ENCODE results near the gene DLGAP1. TPM values are rescaled to one million over a fixed set of nuclear protein-coding genes. Genes with fewer than 3 reads are reported as not detected.

The DLGAP1 gene
- total and polyA plus RNA-seq, 10 of the 15 experiments (the other 5 are each of a cell fraction or from before 2014, with no cell fraction given): 0.23 to 27.6 (median 1.9) TPM

DNA sequence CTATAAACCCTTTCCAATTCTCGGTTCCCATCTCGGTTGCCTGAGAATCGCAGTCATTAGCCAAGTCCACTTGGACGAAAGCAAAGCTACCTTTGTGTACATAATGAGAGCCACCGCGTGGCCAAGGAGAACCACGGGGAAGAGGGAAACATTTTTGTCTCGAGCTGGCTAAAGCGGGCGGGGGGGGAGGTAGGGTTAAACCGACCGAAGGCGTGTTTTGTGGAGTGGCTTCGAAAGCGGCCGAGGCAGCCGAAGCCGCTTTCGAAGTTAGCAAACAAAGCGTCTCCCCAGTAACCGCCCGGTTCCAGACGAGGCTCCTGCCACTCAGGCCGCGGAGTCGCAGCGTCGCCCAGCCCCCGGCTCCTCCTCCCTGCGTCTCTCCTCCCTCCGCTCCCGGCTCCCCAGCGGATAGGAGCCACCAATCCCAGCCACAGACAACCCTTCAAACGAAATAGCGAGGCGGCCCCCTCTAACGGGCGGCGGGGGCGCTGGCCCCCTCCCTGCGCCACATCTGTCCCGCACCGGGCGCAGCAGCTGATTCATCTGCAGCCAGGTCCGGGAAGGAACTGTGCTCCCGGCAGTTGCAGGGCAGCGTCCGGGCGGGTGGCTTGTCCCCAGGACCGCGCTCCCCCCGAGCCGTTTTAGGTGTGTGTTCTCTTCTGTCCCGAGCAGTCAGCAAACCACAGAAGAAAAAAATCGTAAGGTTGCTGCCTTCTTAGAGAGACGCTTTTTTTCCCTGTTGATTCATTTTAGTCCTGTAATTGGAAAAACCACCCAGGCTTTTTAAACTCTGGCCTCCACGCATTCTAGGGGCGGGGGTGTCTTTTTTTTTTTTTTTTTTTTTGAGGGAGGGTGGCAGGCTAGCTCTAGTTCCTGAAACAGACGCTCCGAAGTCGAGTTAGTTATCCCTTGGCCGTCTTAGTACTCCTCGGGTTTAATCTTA, 1006.9 kb downstream of the DLGAP1 start (continued):
- TF ChIP-seq EP300 (IDR thresholded peaks at IDR 0.05; ENCODE audit: borderline replicate concordance in 1 of 2, control insufficient read depth in 1 of 2, low read depth in 2 of 2, low read length in 2 of 2): no peak
- 0 out of 2 replicates have a peak, but pooled peaks have one; percentile 11 for TF ChIP-seq FOXM1 (IDR thresholded peaks at IDR 0.05; ENCODE audit: low read depth, low read length)
- 0 out of 2 replicates have a peak, but pooled peaks have one; percentile 40 for TF ChIP-seq SMAD5 (IDR thresholded peaks at IDR 0.05; ENCODE audit: low read depth)
- no peak for TF ChIP-seq HDAC2 (IDR thresholded peaks at IDR 0.05)
- TF ChIP-seq, protein P1, sequence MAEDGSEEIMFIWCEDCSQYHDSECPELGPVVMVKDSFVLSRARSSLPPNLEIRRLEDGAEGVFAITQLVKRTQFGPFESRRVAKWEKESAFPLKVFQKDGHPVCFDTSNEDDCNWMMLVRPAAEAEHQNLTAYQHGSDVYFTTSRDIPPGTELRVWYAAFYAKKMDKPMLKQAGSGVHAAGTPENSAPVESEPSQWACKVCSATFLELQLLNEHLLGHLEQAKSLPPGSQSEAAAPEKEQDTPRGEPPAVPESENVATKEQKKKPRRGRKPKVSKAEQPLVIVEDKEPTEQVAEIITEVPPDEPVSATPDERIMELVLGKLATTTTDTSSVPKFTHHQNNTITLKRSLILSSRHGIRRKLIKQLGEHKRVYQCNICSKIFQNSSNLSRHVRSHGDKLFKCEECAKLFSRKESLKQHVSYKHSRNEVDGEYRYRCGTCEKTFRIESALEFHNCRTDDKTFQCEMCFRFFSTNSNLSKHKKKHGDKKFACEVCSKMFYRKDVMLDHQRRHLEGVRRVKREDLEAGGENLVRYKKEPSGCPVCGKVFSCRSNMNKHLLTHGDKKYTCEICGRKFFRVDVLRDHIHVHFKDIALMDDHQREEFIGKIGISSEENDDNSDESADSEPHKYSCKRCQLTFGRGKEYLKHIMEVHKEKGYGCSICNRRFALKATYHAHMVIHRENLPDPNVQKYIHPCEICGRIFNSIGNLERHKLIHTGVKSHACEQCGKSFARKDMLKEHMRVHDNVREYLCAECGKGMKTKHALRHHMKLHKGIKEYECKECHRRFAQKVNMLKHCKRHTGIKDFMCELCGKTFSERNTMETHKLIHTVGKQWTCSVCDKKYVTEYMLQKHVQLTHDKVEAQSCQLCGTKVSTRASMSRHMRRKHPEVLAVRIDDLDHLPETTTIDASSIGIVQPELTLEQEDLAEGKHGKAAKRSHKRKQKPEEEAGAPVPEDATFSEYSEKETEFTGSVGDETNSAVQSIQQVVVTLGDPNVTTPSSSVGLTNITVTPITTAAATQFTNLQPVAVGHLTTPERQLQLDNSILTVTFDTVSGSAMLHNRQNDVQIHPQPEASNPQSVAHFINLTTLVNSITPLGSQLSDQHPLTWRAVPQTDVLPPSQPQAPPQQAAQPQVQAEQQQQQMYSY (CRISPR knock-in tag; IDR thresholded peaks at IDR 0.05): no peak
- TF ChIP-seq SMC3 (IDR thresholded peaks at IDR 0.05; ENCODE audit: borderline replicate concordance, low read length): no peak
- peak; percentile 26; the same call in 1 of the 2 replicates for TF ChIP-seq RAD51 (IDR thresholded peaks at IDR 0.05)
- no peak for TF ChIP-seq NFXL1 (IDR thresholded peaks at IDR 0.05; ENCODE audit: borderline replicate concordance)
- TF ChIP-seq, protein P2, sequence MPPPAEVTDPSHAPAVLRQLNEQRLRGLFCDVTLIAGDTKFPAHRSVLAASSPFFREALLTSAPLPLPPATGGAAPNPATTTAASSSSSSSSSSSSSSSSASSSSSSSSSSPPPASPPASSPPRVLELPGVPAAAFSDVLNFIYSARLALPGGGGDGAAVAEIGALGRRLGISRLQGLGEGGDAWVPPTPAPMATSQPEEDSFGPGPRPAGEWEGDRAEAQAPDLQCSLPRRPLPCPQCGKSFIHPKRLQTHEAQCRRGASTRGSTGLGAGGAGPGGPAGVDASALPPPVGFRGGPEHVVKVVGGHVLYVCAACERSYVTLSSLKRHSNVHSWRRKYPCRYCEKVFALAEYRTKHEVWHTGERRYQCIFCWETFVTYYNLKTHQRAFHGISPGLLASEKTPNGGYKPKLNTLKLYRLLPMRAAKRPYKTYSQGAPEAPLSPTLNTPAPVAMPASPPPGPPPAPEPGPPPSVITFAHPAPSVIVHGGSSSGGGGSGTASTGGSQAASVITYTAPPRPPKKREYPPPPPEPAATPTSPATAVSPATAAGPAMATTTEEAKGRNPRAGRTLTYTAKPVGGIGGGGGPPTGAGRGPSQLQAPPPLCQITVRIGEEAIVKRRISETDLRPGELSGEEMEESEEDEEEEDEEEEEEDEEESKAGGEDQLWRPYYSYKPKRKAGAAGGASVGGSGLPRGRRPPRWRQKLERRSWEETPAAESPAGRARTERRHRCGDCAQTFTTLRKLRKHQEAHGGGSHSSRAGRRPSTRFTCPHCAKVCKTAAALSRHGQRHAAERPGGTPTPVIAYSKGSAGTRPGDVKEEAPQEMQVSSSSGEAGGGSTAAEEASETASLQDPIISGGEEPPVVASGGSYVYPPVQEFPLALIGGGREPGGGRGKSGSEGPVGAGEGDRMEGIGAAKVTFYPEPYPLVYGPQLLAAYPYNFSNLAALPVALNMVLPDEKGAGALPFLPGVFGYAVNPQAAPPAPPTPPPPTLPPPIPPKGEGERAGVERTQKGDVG (CRISPR knock-in tag; IDR thresholded peaks at IDR 0.05): no peak
- 0 out of 2 replicates have a peak, but pooled peaks have one; percentile 10 for TF ChIP-seq TBL1XR1 (IDR thresholded peaks at IDR 0.05; ENCODE audit: low read depth, low read length)
- no peak for TF ChIP-seq RFX5 (IDR thresholded peaks at IDR 0.05; ENCODE audit: low read depth, low read length)
- TF ChIP-seq YY1 (IDR thresholded peaks at IDR 0.05; ENCODE audit: low read depth, low read length): peak; percentile 25; the same call in 1 of the 2 replicates
- peak; percentile 53; the same call in 1 of the 2 replicates for TF ChIP-seq ASH2L (IDR thresholded peaks at IDR 0.05; ENCODE audit: borderline replicate concordance, low read depth)
- TF ChIP-seq ZNF217 (IDR thresholded peaks at IDR 0.05): no peak
- peak; percentile 64 for TF ChIP-seq EED (IDR thresholded peaks at IDR 0.05; ENCODE audit: low read depth)
- no peak for TF ChIP-seq KDM1A (IDR thresholded peaks at IDR 0.05; ENCODE audit: borderline replicate concordance)
- TF ChIP-seq, protein P3, sequence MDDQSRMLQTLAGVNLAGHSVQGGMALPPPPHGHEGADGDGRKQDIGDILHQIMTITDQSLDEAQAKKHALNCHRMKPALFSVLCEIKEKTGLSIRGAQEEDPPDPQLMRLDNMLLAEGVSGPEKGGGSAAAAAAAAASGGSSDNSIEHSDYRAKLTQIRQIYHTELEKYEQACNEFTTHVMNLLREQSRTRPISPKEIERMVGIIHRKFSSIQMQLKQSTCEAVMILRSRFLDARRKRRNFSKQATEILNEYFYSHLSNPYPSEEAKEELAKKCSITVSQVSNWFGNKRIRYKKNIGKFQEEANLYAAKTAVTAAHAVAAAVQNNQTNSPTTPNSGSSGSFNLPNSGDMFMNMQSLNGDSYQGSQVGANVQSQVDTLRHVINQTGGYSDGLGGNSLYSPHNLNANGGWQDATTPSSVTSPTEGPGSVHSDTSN (IDR thresholded peaks at IDR 0.05; ENCODE audit: insufficient replicate concordance, low read depth, low read length): peak; percentile 90
- TF ChIP-seq ZNF24 (IDR thresholded peaks at IDR 0.05): no peak
- TF ChIP-seq CBX5 (IDR thresholded peaks at IDR 0.05; ENCODE audit: low read depth): 0 out of 2 replicates have a peak, but pooled peaks have one; percentile 10
